GM19324 (cell line): Measurements from ENCODE around the gene CCDC61.

Experiments used
- ATAC-seq: cut with Tn5 transposase; IDR thresholded peaks from one replicate; pipeline ENCODE4 v1.9.1; 2021; ENCODE audit warnings: mild to moderate bottlenecking, moderate library complexity; ENCODE audit not compliant: unreplicated experiment, low FRiP score

CCDC61 gene

DNA sequence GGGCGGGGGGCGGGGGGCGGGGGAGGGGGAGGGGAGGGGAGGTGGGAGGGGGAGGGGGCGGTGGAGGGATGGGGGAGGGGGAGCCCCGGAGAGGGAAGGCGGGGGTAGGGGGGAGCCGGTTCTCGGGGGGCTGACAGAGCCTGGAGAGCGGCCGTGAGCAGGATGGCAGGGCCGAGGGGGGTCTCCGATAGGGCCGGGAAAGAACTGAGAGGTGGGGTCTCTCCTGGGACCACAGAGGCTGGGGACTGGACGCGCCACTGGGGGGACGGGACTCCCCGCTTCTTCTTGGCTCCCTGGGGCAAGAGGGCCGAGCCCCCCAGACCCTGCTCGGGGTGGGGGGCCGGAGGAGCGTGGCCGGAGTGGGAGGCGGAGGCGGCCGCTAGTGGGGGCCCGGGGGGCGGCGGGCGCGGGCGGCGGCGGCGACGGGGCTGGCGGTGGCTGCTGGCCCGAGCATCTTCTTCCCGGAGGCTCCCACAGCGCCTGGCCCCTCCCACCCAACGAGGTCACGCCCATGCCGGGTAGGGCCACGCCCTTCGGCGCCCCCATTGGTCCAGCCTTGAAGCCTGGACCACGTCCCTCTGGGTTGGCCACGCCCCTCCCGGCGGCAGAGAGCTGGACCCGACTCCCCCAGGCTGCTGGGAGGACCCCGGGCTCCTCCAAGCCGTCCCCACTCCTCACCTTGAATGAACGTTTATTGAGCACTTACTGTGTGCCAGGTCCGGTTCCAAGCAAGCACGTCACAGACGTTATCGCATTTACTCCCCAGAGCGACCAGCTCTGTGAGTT lies 21.5 kb upstream of the CCDC61 start, which contains the start of gene NOVA2:
Gene NOVA2, minus strand, starts transcription at position 313 of the 786 bp plus-strand sequence. CDS start 514 bp downstream, outside the sequence.
- ATAC-seq, result no peak

DNA sequence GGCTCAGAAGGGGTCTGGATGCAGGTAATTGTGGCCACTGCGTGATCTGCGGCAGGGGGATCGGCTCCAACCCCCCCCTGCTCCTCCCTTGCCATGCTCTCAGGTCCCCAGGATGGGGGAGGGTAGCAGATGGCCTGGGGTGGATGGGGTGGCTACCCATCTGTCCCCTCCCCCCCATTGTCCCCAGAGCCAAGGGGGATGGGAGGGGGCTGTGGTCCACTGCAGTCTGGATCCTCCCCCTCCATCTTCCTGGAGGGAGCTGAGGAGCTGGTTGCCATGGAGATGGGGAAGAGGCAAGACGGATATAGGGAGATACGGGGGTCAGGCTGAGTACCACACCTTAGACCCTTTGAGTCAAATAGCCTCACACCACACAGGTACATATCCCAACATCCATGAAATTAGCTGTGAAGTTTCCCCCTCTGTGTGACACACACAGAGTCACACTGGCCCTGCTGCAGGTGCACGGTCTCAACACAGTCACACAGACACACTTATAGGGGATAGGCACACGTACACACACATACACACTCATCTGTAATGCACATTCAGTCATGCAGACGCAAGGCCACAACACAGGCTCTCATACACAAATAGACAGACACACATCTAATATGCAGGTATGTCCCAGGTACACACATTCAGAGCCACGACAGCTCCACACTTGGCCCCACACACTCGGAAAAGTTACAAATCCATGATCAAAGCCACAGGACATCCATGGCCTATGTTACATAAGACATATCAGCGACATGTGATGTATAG lies 19.8 kb upstream of the CCDC61 start:
- no peak for ATAC-seq

DNA sequence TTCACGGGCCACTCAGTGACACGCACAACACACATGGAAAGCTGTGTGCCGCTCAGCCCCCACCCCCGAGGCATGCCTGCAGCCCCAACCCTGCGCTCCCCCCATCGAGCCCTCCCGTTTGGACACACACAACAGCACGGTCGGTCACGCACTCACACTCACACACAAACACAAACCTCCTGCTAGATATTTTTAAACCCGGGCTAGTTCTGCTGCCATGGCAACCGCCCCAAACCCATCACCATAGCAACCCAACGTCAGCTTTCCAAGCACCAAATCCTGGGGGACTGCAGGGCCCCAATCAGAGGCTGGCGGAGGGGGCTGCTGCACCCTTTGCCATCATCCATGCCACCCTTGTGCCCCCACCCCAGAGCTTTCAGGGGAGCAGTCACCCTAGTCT lies 19.1 kb upstream of the CCDC61 start:
- ATAC-seq, result no peak

DNA sequence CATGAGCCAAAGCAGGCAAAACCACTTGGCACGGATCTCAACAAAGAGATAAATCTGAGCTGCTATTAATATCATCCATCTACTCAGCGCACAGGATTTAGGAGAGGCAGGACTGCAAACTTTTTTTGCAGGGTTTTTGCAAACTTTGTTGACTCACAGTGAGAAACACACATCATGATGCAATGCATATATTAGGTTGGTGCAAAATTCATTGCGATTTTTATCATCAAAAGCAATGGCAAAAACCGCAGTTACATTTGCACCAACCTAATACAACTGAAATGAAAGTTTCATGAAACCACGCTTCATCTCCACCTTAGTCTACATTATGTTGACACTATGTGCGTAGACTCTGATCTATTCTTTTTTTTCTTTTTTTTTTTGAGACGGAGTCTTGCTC lies 17.1 kb upstream of the CCDC61 start:
- ATAC-seq, result no peak

DNA sequence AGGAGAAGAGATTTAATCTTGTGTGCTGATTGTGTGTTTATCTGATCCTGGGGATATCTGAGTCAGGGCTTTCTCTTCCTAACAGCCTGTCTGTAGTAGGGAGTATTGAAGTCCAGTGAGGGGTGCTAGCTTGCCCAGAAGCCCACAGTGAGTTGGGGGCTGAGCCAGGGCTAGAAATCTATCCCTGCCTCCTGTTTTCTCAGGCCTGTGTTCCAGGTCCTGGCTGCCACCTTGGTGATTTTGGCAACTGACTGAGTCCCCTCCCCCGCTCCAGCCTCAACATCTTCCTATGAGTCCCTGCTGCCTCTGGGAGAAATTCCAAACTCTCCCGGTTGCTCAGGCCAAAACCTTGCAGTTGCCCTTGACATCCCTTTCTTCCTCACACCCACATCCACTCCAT lies 13.9 kb upstream of the CCDC61 start:
- no peak for ATAC-seq

DNA sequence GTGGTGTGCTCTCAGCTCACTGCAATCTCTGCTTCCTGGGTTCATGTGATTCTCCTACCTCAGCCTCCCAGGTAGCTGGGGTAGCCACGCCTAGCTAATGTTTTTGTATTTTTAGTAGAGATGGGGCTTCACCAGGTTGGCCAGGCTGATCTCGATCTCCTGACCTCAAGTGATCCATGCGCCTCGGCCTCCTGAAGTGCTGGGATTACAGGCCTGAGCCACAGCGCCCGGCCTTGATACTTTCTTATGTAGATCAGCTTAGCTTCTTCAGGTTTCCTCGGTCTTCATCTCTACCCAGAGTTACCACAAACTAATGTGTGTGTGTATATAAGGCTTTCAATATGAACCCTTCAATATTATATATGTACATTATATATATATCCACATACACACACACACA lies 9.9 kb upstream of the CCDC61 start:
- ATAC-seq, result no peak

DNA sequence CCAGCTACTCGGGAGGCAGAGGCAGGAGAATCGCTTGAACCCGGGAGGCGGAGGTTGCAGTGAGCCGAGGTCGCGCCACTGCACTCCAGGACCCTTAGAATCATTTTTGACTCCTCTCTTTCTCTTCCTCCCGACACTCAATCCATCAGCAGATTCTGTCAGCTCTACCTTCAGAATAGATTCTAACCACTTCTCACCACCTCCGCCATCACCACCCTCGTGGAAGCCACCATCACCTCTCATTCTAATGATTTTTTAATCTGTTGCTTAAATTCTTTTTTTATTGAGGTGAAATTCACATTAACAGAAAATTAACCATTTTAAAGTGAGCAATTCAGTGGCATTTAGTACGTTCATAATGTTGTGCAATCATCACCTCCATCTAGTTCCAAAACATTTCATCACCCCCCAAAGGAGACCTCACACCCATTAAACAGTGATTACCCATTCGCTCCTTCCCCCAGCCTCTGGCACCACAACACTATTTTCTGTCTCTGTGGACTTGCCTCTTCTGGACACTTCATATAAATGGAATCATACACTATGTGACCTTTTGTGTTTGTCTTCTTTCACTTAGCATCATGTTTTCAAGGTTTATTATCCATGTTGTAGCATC lies 5.0 kb upstream of the CCDC61 start:
- no peak for ATAC-seq

DNA sequence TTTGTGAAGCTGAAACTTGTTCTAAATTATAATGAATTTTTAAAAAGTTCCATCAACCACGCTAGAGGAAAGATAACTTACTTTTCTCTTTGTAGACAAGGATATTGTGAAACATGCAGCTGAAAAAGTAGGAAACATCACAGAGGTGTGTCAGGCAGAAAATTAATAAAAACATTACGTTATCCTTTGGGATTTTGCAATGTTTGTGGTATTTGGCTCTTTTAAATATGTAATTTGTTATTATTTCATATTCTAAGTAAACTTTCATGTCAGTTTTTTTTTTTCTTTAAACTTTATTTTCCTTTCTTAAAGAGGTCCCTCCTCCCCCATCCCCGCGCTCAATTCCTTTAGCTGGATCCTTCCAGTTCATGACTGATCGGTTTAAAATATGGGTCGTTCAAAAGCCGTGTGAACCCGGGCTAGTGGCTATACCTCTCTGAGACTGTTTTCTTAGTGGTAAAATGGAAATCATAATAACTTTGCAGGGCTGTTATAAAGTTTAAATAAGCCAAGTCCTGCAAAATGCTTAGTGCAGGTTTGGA lies 740 bp upstream of the CCDC61 start:
- ATAC-seq, result no peak

DNA sequence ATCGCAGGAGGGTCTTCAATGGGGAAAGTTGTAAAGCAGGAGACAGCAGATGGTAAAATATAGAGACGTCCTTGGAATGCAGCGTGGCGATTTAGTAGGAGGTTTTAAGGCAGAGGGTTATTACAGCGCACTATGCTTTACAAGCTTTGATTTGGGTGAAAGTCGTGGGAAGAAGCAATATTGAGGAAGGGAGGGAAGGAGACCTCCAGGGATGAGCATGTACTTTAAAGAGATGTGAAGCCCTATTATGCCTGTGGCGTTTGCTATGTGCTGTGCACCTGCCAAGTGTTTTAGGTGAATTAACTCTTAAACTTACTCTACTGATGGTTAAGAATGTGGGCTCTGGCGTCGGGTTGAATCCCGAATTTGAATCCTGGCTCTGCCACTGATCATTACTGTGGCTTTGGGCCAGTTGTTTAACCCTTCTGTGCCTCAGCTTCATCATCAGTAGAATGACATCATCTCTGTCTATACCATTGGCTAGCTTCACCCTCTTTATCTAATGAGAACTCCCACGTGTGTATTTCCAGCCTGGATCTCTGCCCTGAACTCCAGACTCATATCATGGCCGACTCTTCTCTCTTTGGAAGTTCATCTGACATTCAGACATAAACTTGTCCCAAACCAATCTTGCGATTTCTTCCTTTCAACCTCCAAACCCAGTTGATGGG lies 583 bp downstream of the CCDC61 start:
- no peak for ATAC-seq

DNA sequence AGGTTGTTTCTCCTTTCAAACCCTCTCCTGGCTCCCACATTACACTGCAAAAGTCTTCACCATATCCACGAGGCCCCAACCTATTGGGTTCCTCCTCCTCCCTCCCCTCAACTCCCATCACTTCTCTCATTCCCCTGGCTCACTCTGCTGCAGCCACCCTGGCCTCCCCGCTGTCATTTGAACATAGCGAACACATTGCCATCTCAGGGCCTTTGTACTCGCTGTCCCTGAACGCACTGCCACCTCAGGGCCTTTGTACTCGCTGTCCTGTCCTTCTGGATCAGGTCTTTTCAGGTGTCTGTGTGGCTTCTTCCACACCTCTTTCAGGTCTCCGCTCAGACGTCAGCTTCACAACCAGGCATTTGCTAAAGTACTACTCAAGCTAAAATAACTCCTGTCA lies 1.7 kb downstream of the CCDC61 start:
- ATAC-seq, result no peak

DNA sequence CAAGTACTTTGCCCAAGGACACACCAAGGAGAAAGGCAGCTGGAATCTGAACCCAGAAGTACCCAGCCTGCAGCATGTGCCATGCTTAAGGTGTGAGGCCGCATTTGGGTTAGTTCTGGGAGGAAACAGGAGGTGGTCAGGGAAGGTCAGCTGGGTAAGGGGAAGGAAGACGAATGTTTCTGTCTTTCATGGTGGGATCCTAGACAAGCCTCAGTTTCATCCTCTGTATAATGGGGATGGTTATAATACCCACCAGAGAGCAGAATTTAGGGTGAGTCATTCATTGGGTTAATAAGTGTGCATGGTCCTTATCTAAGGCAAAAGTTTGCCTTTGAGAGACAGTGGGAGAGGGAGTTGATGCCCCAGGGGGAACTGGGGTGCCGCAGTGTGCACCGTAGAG lies 3.6 kb downstream of the CCDC61 start:
- no peak for ATAC-seq

DNA sequence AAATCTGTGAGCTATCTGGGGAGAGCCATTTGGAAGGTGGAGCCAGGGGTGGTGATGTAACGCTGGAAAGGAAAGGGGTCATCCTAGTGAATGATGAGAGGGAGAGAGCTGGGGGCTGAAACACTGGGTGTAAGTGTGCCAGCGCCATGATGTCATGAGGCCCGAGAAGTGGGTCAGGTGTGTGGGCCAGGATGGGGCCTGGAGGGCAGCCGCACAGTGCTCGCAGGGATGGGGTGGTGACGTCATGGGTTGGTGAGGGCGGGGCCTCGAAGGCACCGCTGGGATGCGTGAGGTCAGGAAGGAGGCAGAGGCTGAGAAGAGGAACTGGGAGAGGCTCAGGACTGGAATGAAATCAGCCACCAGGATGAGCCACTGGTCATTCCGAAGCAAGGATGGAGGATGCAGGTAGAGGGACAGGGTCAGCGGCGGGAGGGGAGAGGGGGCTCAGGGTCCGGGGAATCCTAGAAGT lies 4.4 kb downstream of the CCDC61 start:
- ATAC-seq, result no peak

DNA sequence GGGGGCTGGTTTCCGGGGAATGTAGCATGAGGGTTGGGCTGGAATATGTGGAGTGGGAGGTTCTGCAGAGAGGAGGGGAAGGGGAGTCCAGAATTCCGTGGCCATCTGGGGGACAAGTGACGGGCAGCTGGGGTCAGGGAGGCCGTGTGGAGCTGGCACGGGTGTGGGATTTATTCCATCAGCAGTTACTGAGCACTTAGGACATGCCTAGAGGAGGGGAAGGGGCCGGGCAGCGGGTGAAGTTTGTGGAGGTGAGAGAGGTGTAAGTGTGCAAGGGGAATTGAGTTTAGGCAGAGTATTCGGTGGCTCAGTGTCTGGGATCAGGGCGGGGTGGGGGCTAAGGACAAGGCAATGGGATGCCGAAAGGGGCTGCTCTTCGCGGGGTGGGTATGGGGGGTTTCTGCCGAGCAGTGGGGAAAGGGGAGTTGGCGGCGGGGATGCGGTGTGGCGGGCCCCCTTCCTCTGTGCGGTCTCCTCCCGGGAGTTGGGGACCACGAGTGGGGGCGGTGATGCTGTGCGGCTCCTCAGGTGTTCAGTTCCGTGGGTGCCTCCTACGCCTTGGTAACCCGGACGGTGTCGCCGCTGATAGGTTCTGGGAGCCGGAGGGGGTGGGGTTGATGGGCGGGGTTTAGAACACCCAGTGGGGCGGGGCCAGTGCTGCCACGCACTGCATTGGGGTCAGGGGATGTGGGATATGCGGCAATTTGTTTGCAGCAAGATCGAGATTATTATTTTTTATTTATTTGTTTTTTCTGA lies 5.4 kb downstream of the CCDC61 start:
- ATAC-seq, result no peak

DNA sequence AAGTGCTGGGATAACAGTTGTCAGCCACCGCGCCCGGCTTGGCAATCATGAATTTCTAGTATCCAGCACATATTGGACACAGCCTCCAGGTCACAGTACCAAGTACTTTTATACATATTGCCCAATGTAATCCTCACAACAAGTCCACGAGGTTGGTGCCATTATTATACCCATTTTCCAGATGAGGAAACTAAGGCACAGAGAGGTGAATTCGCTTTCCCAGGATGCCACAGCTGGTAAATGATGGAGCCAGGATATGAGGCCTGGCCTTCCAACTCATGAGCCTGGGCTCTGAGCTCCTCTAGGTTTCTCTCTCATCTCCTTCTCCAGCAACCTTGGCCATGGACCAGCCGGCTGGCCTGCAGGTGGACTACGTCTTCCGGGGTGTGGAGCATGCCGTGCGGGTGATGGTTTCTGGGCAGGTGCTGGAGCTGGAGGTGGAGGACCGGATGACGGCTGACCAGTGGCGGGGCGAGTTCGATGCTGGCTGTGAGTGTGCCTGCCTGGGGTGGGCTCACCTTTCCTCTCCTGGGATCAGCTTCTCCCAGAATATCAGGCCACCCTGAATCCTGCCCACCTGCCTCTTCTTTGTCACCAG lies 7.5 kb downstream of the CCDC61 start:
- ATAC-seq, result no peak

DNA sequence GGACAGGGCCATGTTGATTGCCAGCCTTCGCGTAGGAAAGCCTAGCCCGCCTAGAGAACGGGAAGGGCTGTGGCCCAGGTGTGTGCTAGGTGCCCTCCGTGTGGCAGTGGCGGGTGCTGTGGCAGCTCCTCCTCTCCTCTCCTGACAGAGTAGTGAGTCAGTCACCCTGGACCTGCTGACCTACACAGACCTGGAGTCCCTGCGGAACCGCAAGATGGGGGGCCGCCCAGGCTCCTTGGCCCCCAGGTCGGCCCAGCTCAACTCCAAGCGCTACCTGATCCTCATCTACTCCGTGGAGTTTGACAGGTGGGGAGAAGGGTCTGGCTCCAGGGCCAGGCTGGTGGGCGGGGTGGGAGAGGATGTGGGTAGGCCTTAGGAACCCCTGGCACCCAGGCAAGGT lies 11.1 kb downstream of the CCDC61 start:
- ATAC-seq, result no peak

DNA sequence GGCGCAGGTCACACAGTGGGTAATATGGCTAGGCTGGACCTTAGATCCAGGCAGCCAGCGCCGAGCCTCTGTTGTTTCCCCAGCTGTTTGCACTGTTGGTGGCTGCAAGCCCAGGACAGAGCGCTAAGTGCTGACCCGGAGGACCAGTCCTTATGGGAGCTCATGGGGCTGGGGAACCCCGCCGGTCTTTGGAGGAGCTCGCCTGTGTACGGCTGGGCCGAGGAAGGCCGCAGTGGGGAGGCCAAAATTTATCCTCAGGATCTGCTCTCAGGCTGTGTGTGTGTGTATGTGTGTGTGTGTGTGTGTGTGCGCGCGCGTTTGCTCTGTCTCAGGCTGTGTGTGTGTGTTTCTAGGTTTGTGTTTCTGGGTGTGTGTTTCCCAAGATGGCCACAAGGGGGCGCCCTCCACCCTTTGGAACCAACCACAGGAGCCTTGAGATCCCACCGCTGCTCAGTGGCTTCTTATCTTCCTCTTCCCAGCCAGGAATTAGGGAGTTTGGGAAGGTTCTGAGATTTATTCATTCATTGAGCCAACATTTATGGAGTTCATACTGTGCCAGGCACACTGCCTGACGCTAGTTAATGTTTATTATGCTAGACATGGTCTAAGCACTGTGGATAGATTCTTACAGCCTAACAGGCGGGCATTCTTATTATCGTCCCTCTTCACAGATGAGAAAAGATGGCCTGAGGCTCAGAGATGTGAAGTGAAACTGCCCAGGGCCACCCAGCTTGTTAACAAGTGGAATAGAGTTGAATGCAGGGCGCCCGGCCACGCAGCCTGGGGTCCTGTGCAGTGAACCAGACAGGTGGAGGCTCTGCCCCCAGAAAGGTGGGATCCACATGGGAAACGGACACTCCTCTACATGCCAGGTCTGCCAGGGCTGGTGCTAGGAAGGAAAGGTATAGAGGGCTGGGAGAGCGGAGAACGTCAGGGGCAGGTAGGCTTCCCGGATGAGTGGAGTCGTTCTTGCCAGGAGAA lies 14.6 kb downstream of the CCDC61 start:
- ATAC-seq, result no peak

DNA sequence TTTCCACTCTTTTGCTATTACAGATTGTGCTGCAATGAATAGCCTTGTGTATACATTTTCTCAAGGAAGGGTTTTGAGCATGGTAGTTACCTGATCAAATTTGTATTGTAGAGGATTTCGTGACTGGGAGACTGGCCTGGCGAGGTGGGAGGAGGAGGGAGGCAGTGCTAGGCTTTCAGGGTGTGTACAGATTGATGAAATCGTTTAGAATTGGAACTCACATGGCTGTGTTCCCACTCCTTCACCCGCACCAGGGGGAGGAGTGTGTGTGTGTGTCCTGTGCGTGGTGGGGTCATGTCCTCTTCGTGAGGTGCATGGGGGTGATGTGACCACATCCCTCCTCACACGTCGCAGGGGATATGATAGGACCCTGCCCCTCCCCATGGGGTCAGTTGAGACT lies 19.3 kb downstream of the CCDC61 start:
- ATAC-seq, result no peak

DNA sequence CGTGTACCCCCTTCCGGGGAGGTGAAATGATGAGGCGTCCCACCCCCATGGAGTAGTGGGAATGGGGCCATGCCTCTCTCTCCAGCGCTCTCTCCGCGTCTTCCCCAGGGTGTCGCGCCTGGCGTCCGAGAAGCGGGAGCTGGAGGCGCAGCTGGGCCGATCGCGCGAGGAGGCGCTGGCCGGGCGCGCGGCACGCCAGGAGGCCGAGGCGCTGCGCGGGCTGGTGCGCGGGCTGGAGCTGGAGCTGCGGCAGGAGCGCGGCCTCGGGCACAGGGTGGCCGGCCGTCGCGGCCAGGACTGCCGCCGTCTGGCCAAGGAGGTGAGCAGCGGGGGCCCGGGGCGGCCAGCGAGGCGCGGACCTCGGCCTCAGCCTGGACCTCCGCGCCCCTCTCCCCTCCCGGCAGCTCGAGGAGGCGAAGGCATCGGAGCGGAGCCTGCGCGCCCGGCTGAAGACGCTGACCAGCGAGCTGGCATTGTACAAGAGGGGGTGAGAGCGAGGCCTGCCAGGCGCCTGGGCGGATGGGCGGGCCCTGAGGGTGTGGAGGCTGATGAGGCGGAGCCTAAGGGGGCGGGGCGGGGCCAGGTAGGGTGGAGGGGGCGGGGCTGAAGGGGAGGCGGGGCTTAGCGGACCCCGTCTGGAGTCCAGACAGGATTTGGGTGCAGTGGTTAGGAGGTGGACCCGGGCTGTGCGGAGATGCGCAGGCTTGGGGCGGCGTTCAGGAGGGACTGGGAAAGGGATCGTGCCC lies 19.8 kb downstream of the CCDC61 start:
- no peak for ATAC-seq
